ENCODE results near the gene ZNF740. TPM values are rescaled to one million over a fixed set of nuclear protein-coding genes. Genes with fewer than 3 reads are reported as not detected.

ZNF740 gene
- total RNA-seq, 3 donors from 2014 or later = 17.9 to 22.0 (median 19.3) TPM

DNA sequence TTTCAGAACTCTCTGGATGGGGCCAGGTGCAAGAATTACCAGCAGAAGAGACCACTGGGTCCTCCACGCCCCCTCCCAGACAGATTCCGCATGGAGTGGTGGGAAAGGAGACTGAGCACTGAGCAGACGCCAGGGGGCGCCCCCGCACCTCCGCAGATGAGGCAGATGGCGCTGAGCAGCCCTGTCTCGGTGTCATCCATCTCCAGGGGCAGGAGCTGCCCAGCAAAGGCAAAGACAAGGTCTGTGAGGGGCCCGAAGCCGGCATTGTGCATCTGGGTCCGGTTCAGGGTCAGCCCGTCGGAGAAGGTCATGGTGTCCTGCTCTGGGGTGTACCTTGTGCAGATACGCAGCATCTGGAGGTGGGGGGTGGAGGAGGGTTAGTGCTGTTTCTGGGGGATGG lies 32.8 kb downstream of the ZNF740 start:
- Histone ChIP-seq H3K27ac (peak overlapping the region; percentile 29 to 52), H3K9me3 (no peaks in the 10 kb centered on the region), H3K4me1 (peaks cover 16 to 27% of the 10 kb centered on the region in 2 donors), H3K36me3 (peaks cover 12% of the 10 kb centered on the region), H3K4me3 (no peak overlapping the region), H3K27me3 (no peaks in the 10 kb centered on the region)
- TF ChIP-seq POLR2A (IDR thresholded peaks at IDR 0.05) (no peak), POLR2AphosphoS5 (IDR thresholded peaks at IDR 0.05) (peak in 1 of 3 donors; percentile 35)
- TF ChIP-seq, protein P1, sequence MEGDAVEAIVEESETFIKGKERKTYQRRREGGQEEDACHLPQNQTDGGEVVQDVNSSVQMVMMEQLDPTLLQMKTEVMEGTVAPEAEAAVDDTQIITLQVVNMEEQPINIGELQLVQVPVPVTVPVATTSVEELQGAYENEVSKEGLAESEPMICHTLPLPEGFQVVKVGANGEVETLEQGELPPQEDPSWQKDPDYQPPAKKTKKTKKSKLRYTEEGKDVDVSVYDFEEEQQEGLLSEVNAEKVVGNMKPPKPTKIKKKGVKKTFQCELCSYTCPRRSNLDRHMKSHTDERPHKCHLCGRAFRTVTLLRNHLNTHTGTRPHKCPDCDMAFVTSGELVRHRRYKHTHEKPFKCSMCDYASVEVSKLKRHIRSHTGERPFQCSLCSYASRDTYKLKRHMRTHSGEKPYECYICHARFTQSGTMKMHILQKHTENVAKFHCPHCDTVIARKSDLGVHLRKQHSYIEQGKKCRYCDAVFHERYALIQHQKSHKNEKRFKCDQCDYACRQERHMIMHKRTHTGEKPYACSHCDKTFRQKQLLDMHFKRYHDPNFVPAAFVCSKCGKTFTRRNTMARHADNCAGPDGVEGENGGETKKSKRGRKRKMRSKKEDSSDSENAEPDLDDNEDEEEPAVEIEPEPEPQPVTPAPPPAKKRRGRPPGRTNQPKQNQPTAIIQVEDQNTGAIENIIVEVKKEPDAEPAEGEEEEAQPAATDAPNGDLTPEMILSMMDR (IDR thresholded peaks at IDR 0.05) = peak; percentile 77 to 95 (median 89)
- peak; percentile 66 to 80 for DNase-seq (ENCODE audit: low spot score in 2 of 2)
- intact Hi-C loops (cut with DNase I; ENCODE audit: low total_unique reads) = loop anchor here (2.0 to 5.0 kb wide), 2 partner anchors 56 to 75 kb away; no protein-coding TSS in a partner anchor

DNA sequence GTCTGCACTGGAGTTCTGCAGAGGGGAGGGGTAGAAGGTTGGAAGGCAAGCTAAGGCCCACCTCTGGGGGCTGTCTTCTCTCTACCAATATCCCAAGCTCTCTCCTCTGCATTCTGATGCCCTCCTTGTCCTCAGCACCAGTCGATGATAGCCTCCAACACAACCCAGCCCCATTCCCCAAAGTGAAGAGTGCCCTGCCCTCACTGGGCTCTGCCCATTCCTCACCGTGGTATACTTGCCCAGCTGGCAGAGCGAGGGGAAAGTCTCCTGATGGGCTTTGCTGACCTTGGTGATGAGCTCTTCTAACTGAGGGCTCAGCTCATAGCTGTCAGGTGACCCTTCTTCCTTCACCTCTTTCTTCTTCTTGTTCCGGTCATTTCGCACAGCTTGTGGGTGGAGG lies 33.7 kb downstream of the ZNF740 start:
- Histone ChIP-seq H3K4me3 (no peak overlapping the region), H3K4me1 (peaks cover 21 to 30% of the 10 kb centered on the region in 2 donors), H3K27me3 (no peaks in the 10 kb centered on the region), H3K36me3 (peaks cover 12% of the 10 kb centered on the region), H3K27ac (no peak overlapping the region), H3K9me3 (no peaks in the 10 kb centered on the region)
- TF ChIP-seq POLR2A (IDR thresholded peaks at IDR 0.05) = no peak
- TF ChIP-seq POLR2AphosphoS5 (IDR thresholded peaks at IDR 0.05) = no peak
- TF ChIP-seq, protein P1 (IDR thresholded peaks at IDR 0.05) = no peak
- DNase-seq (ENCODE audit: low spot score in 2 of 2) = no peak
- intact Hi-C loops (cut with DNase I; ENCODE audit: low total_unique reads) = loop anchor here (5.0 kb wide), 1 partner anchor 57 kb away; no protein-coding TSS in a partner anchor

DNA sequence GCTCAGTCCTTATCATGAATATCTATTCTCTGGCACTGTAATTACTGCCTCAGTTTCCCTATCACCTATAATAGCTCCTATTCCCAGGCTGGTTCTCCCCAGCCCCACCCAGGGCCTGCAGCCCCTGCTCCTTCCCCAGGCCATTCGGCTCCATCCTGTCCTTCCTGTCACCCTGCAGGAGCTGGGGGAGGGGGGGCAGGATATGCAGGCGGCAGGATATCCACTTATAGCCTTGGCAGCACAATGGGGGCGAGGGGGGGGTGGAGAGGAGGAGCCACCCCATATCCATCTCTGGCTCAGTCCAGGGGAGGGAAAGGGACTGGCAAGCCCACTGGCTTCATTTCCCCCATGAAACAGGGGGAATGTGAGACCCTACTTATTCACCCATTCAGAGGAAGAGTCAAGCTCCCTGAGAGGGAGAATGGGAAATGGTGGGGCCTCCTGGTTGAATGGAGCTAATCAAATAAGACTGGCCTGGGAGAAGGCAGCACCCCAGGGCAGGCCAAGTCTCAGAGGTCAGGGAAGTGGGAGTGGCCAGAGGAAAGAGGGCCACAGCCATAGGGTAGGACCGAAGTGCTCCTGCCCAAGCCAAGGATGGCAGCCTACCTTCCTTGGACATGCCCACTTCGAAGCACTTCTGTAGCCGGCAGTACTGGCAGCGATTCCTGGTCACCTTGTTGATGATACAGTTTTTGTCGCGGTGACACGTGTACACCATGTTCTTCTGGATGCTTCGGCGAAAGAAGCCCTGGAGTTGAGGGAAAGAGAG lies 34.3 kb downstream of the ZNF740 start:
- Histone ChIP-seq H3K27ac (peak overlapping the region; percentile 81 to 100), H3K36me3 (peaks cover 12% of the 10 kb centered on the region), H3K4me1 (peaks cover 21 to 30% of the 10 kb centered on the region in 2 donors), H3K4me3 (no peak overlapping the region), H3K9me3 (no peaks in the 10 kb centered on the region), H3K27me3 (no peaks in the 10 kb centered on the region)
- intact Hi-C loops (cut with DNase I; ENCODE audit: low total_unique reads) = loop anchor here (5.0 kb wide), 2 partner anchors 37 to 58 kb away; a partner anchor contains a TSS
- TF ChIP-seq, protein P1 (IDR thresholded peaks at IDR 0.05) = no peak
- TF ChIP-seq POLR2AphosphoS5 (IDR thresholded peaks at IDR 0.05) (no peak), POLR2A (IDR thresholded peaks at IDR 0.05) (no peak)
- DNase-seq (ENCODE audit: low spot score in 2 of 2) = no peak

DNA sequence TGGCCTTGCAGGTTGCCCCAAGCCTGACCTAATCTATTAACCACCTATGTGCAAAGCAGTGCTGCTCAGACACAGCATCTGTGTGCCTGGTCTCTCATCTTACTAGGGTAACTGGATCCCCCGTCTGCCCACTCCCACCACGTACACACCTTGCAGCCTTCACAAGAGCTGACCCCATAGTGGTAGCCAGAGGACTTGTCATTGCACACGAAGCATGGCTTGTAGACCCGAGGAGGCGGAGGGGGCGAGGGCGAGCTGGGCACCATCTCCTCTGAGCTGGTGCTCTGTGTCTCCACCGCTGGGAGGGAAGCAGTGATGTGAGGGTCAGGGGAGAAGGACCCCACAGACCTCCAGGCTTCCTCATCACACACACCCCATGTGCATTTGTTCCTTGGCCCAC lies 35.0 kb downstream of the ZNF740 start:
- H3K9me3 ChIP-seq = no peaks in the 10 kb centered on the region
- TF ChIP-seq POLR2A (IDR thresholded peaks at IDR 0.05) = no peak
- TF ChIP-seq POLR2AphosphoS5 (IDR thresholded peaks at IDR 0.05) = no peak
- TF ChIP-seq, protein P1 (IDR thresholded peaks at IDR 0.05) = no peak
- DNase-seq (ENCODE audit: low spot score in 2 of 2) = no peak
- peaks cover 21 to 30% of the 10 kb centered on the region in 2 donors for H3K4me1 ChIP-seq
- intact Hi-C loops (cut with DNase I; ENCODE audit: low total_unique reads) = loop anchor here (5.0 kb wide), 1 partner anchor 37 kb away; a partner anchor contains a TSS
- peak overlapping the region; percentile 81 to 100 for H3K27ac ChIP-seq
- no peaks in the 10 kb centered on the region for H3K27me3 ChIP-seq
- H3K36me3 ChIP-seq = peaks cover 12% of the 10 kb centered on the region
- H3K4me3 ChIP-seq = no peak overlapping the region
